HEK293T (cell line): Measurements from ENCODE around the gene NPHP4.

ENCODE experiments used
- HDGF ChIP-seq: fragments of 450-650 bp; IDR thresholded peaks from 2 replicates; pipeline ENCODE4 v1.6.1; 2017; ENCODE audit warnings: antibody characterized with exemption, borderline replicate concordance
- ZNF384 ChIP-seq: fragments of 450-650 bp; IDR thresholded peaks from 2 replicates; pipeline ENCODE4 v1.6.1; 2016

GRCh38 chr1:5864256-5864655 lies 128.0 kb downstream of the NPHP4 start:
- TF ChIP-seq ZNF384 (no peak), HDGF (no peak)
